HG02870 (cell line): ENCODE results near the gene PIGR.

Experiments used
- ATAC-seq: cut with Tn5 transposase; IDR thresholded peaks from one replicate; pipeline ENCODE4 v1.9.1; 2021; ENCODE audit warnings: mild to moderate bottlenecking, moderate library complexity; ENCODE audit not compliant: unreplicated experiment

The PIGR gene

DNA sequence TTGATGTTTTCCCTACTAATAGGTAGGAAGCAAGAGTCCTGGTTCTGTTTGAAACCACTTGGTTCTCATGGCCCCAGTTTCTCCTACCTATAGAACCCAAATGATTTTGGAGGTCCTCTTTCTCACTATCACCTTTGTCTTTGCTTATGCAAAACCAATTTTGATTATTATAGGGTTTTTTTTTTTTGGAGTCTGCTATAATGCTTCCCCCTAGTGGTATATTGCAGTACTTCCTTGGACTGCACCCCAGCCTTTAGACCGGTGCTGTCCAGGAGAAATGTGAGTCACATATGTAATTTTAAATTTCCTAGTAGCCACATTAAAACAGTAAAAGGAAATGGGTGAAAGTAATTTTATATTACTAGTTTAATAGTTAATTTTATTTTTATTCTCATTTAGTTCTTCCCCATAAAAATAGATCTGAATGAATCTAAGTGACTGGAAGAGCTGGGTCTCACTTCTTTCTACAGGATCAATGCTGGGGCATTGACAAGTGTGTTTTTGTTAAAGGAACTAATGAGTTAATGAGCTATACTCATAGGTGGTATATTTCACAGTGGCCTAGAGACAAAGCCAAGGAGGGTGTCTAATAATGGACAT lies 35.1 kb downstream of the PIGR start:
- ATAC-seq = no peak

DNA sequence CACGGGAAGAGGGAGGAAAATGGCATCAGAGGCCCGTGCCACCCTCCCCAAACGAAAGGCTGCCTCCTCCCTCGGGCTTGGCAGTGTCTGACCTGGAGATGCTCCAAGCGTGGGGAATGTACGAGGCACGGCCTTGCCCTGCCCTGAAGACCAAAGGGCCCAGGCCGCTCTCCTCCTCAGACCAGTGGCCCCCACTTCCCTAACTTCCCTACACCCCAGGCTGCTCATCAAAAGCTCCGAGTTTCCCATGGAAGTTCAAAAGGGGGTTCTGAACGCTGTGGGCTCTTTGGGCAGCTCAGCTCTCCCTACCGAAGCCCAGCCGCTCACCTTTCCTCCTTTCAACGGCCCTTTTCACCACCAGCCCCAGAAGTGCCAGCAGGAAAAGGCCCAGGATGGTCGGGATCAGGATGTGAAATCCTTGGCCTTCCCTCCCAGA lies 36.4 kb downstream of the PIGR start:
- no peak for ATAC-seq

DNA sequence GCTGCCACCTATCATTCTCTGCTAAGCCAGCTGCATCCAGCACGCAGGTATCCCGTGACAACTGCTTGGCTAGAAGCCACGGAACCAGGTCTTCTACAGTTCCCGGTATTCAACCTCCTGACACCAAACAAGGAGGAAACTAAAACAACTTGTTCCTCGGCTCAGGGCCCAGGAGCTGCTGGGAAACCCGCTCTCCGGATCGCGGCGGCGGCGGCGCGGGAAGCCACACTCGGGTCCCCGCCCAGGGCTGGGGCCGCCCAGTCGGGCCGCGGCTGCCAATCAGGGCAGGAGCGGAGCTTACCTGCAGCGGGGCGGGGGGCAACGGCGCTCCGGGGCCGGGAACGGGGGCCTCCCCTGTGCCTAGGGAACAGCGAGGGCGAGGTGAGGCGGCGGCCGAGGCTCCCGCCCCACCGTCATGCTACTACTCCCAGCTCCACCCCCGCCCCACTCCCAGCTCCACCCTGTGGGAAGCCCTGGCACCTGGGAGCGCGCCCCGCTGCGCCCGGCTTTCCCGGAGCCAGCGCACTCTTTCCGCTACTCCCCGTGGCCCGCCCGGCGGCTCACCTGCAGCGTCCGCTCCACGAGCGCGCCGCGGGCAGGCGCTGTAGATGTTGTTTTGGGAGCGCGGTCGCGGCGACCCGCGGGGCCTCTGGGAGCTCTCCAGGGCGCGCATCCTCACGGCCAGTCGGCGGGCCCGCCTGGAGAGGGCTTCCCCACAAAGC lies 36.9 kb downstream of the PIGR start:
- ATAC-seq = no peak

DNA sequence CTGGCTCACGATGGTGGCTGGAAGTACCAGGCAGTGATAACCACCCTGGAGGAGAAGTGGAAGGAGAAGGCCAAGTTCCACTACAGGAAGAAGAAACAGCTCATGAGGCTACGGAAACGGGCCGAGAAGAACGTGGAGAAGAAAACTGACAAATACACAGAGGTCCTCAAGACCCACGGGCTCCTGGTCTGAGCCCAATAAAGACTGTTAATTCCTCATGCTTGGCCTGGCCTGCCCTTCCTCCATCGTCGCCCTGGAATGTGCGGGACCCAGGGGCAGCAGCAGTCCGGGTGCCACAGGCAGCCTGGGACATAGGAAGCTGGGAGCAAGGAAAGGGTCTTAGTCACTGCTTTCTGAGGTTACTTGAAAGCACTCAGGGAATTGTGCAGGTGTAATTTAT lies 38.2 kb downstream of the PIGR start:
- ATAC-seq = no peak

DNA sequence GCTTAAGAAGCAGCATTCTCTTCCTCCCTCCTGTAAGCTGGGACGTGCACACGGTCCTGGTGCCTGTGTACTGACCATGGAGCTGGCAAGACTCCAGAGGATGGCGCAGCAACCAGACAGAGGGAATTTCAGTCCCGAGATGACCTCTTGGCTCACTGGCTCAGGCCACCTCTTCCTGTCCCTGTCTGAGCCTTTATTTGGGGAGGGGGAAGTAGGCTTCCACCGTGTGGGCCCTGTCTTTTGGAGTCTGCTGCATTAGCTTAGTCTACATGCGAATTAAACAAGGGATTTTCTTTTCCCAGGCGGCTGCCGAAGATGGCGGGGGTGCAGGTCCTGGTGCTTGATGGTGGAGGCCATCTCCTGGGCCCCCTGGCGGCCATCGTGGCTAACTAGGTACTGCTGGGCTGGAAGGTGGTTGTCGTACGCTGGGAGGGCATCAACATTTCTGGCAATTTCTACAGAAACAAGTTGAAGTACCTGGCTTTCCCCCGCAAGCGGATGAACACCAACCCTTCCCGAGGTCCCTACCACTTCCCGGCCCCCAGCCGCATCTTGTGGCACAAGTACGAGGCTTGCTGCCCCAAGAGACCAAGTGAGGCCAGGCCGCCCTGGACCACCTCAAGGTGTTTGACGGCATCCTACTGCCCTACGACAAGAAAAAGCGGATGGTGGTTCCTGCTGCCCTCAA lies 38.8 kb downstream of the PIGR start:
- ATAC-seq = no peak

DNA sequence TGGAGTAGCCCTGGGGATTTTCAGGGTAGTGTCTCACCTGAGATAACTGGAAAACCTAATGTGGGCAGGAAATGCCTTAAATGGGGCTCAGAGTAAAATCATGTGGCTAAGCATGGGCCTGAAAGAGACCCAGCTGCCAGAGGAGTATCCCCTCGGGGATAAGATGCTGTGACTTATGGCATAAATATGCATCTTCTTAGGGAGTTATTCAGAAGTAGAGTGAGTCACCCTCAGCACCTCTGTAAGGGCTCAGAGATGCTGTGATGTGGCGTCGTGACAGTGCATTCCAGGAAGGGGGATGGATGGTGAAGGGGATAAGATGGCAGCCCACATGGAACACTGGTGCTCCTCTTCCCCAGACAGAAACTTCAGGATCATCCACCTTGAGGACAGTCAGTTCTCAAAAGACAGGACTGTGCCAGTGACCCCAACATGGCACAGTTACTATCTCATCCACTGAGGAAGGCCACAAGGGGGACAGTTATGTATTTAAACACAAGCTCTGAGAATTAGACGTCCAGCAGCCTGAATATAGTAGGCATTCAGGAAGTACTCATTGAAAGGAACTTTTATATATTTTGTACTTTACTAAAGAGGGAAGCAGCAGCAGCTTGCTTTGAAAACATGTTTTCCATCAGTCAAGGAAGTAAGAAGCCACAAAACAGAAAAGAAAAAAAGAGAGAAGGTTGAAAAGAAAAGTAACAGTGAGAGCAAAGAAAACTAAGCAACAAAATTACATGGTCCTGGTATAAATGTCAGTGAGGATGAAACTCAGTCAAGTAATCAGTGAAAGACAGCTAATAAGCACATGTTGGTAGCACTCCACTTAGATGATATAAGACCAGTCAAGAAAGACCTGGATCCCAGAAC lies 40.7 kb downstream of the PIGR start:
- peak; percentile 46 for ATAC-seq

DNA sequence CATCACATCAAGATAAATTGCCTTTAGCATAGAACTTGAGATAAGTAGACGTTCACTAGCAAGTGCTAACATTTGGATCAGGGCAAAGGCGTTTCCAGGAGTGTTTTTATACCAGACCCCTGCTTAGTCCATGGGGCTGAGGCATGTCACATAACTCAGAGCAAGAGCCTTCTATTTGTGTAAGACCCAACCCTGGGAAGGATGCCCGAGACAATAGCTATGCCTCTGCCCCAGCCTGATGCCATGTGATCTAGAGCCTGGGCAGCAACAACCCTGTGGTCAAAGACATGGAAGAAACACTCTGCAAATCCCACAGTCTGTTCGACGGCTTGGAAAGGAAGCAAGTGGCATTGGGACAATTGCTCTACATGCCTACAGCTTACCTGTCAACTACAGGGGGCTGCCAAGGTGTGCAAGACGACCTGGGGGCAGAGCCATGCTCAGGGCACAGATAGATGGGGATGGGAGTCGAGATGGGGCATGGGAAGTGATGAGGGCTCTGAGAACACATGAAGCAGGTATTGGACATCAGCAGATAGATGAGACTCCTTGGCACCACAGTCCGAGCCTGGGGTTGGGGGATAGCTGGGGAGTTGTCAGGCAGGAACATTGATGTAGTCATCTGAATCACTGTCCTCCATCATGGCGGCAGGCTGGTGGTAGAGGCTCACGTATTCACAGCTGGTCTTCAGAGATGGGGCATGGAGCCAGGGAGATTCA lies 41.7 kb downstream of the PIGR start:
- ATAC-seq = no peak

DNA sequence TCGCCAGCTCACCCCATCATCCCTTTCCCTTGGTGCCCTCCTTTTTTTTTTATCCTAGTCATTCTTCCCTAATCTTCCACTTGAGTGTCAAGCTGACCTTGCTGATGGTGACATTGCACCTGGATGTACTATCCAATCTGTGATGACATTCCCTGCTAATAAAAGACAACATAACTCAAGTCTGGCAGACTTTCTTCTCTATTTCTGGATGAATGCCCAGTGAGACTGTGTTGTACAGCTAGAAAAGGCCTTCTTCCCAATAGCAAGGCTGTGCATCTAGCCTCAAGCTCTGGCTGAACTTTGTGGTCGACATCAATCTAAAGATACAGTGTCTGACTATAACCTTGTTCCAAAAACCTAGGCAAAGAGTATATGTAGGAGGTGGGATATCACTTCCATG lies 42.6 kb downstream of the PIGR start:
- no peak for ATAC-seq

DNA sequence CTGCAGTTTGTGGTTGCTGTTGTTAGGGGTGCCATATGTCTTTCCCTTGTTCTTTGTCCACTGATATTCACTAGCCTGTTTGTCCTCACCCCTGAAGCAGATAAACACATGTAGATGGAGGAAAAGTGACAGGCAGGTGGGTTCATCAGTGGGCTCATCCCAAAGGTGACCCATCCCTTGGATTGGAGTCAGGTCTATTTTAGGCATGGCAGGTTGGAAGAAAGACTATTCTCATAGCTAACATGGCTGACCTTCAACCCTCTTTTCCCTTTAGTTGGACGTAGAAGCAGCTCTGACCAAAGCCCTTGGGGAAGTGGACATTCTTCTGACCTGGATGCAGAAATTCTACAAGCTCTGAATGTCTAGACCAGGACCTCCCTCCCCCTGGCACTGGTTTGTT lies 43.6 kb downstream of the PIGR start:
- ATAC-seq = no peak

DNA sequence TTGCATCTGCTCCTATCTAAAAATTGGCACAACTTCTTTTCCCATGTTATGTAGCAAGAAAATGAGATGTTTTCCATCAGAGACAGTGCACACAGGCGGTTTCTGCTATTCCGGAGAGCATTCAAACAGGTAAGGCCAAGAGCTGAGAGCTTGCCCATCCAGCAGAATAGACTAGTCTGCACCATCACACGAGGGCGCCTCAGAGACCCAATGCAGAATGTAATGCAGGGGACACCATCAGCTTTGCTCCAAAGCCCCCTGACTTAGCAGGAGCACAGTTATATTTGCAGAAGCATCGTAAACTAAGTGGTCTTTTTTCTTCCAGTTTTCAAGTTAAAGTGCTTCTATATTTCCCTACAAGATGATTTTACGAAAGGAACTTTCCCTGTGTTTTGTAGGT lies 44.3 kb downstream of the PIGR start:
- ATAC-seq = no peak

DNA sequence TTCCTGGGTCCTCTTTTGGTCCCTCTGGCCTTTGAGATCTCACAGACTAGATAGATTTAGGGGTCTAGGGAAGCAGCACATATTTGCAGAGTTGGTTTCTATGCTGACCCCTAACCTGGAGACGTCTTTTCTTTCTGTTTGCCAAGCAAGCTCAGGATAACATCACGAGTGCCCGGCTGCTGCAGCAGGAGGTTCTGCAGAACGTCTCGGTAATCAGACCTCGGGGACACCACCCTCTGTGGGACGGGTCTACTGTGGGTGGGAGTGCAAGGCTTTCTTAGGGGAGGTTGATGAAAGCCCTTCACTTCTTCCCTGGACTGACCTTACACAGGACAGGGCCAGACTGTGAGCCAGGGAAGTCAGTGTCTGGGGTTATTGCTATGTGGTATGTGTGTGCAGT lies 46.1 kb downstream of the PIGR start:
- no peak for ATAC-seq

DNA sequence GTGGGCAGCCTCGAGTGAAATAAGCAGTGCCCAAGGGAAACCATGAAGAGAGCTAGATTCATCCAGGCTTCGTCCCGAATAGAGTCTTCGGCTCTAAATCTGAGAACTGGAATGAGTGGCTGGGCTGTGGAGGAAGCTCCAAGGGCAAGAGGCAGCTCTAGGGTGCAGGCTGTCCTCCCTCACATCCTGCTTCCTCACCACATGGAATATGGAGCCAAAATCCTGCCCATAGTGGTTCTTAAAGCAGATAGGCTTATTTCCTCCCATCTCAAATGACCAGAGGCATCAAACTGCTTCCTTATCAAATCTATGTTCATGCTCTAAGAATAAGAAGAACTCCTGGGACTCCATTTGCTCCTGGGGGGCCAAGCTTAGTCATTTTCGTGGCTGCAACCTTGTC lies 46.5 kb downstream of the PIGR start:
- no peak for ATAC-seq

DNA sequence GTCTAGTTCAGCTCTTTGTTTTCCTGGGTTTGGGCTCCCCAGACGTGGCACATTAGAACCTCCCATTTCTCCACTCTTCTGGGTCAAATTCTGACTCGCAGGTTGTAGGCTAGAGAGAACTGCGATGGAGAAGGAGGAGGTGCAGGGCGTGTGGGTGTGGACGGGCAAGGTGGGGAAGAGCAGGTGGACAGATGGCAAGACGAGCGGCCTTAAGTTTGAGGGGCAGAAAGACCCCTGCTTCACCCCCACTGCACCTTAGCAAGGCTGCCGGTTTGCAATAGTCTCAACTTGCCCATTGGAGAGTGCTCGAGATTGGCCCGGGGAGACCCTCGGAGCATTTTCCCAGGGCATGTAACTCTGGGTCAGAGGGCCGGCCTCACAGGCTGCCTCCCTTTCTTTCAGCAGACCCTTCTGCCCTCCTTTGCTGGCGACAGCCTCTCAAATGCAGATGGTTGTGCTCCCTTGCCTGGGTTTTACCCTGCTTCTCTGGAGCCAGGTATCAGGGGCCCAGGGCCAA lies 47.3 kb downstream of the PIGR start:
- ATAC-seq = no peak

DNA sequence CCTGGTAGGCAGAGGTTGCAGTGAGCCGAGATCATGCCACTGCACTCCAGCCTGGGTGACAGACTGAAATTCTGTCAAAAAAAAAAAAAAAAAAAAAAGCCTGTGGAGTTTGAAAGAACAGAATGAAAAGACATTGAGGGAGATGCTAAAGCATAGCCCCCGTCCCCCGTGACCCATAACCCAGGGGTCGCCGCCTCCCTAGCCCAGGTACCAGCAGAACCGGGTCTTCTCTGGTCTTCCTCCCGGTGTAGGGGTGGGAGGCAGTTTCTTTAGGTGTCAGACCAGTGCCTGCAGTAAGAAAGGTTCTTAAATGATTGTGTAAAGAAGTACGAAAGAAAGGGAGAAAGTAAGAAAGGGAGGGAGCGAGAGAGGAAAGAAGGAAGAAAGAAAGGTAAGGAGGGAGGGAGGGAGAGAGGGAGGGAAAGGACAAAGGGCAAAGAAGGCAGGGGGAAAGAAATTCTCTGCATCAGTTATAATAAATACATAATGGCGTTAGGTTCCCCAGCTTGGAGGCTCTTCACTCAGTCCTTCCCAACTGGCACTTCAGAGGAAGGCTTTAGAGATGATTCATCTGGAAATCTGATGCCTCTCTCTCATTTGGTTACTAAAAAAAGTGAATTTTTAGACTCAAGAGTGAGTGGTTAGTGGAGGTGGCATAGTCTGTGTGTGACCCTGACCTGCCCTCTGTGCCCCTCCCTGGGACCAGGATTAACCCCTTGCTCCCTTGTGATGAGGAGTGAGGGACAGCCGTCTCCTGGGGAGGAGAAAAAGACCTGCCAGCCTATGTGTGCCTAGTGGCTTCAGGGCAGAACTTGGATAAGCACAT lies 48.0 kb downstream of the PIGR start:
- no peak for ATAC-seq

DNA sequence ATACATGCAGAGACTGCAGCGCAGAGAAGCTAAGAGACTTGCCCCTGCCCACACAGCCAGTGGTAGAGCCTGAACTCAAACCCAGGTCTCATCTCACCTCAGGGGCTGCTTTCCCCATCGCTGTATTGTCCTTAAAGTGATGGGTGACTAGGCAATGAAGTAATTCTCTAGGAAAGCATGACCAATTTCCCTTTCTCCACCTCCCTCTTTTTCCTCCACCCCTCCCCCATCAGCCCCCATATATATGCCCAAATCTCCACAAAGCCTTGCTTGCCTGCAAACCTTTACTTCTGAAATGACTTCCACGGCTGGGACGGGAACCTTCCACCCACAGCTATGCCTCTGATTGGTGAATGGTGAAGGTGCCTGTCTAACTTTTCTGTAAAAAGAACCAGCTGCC lies 49.1 kb downstream of the PIGR start, which contains the start of gene IL24:
TSS of gene IL24 (plus strand) at position 269 of the 400 bp plus-strand sequence. CDS start 390 bp downstream, outside the sequence.
- no peak for ATAC-seq

DNA sequence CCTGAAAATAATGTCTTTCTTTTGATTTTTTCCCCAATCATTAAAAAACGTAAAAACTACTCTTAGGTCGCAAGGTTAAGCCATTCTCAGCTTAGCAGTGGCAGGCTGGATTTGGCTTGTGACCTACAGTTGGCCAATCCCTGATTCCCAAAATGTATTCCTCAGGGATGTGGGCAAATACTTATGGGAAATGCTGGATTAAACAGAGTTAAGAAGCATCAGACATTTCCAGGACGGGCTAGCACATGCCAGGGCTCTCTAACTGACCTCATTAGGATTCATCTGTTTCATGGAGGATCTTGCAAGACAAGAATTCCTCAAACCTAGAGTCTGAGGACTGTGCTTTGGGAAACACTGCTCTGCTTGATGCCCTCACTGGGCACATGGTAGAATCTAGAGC lies 50.0 kb downstream of the PIGR start:
- ATAC-seq = no peak

DNA sequence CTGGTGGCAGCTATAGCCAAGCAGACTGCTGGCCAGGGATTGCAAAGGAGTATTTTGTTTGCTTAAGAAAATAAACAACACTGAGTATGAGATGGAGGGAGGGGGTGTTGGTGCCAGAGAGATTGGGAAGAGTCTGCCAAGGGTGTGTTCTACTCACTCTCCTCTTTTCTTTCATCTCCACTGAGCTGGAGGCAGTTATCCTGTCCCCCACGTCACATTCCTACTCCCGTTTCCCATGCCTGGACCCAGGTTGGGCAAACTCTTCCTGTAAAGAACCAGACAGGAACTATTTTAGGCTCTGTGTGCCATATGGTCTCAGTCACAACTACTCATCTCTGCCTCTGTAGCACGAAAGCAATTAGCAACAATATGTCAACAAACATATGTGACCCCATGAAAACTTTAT lies 50.4 kb downstream of the PIGR start:
- no peak for ATAC-seq

DNA sequence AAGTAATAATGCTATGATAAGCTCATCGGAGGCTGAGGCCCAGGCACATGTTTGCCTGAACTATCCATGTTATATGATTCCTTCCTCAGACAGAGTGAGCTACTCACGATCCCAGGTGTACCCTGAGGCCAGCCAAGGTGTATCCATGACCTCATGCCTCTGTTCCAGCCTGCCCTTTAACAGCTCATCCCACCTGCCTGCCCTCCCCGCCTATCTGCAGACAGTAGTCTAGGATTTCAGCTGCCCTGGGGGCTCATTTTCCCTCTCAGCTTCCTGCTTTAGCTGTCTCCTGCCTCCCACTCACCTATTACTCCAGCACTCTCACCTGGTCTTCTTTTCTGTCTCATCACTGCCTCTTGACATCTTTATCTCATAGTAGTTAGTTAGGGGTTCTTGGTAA lies 50.9 kb downstream of the PIGR start:
- no peak for ATAC-seq

DNA sequence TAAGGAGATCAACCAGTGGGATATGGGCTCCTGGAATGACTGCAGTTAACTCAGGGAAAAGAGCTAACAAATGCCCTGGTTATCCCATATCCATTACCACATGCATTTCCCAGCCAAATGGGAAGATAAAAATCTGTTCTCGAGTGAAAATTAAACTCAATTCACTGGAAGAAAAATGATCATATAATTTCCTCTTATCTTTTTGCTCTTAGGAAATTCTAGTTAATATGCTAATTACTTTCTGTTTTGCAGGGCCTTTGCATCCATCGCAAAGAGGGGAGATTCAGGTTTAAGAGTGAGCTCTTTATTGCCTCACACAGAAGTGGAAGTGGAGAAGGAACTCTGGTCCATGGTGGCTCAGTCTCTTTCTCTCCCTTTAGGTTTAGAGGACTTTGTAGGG lies 52.9 kb downstream of the PIGR start:
- ATAC-seq = no peak
